Uterus (tissue), 2 donors: ENCODE results near the gene NOP56.

Experiments used
- CTCF ChIP-seq, 4 experiments: fragments of 200-600 bp in 2 of 4; fragments of 450-650 bp in 2 of 4; sonication (generic) in 2 of 4; IDR thresholded peaks; one replicate each; pipeline ENCODE4 v1.5.1; 2016 to 2019; ENCODE audit warnings: antibody characterized with exemption in 4 of 4, mild to moderate bottlenecking in 2 of 4, moderate library complexity in 1 of 4
- POLR2A ChIP-seq, 2 donors: fragments of 450-650 bp; IDR thresholded peaks; one replicate each; pipeline ENCODE4 v1.6.1; 2016; ENCODE audit warnings: antibody characterized with exemption in 2 of 2, mild to moderate bottlenecking in 1 of 2, moderate library complexity in 1 of 2

- TF ChIP-seq POLR2A (IDR thresholded peaks at IDR 0.05) (no peak), CTCF (IDR thresholded peaks at IDR 0.05) (no peak)
Observed at GRCh38 chr20:2707353-2708072, 55.1 kb downstream of the NOP56 start.
